Small intestine (tissue), 7 donors: ENCODE measurements around the gene ATP10A. TPM values are rescaled to one million over a fixed set of nuclear protein-coding genes. Genes with fewer than 3 reads are reported as not detected.

Experiments used
- DNase-seq, 2 donors: peaks; one replicate each; pipeline versions ENCODE4 v3.0.0 to v3.0.0-alpha.2; 2013
- FAIRE-seq: peaks from 2 replicates; lab custom pipeline; 2012; peaks lifted over from hg19 to GRCh38; lab: Jason Lieb, UNC
- H3K27ac ChIP-seq, 3 donors: one replicate each; pipeline ENCODE4 v1.5.1; 2013; ENCODE audit warnings: low read length in 2 of 3, mild to moderate bottlenecking in 2 of 3, control low read depth in 1 of 3, inconsistent platforms in 1 of 3, low read depth in 1 of 3, moderate library complexity in 1 of 3
- H3K27me3 ChIP-seq, 3 donors: one replicate each; pipeline ENCODE4 v1.6.1; 2013; ENCODE audit warnings: low read length in 3 of 3, inconsistent platforms in 1 of 3; ENCODE audit not compliant: control insufficient read depth in 3 of 3, insufficient read depth in 3 of 3
- H3K36me3 ChIP-seq, 3 donors: one replicate each; pipeline ENCODE4 v1.6.1; 2013; ENCODE audit warnings: low read length in 3 of 3, inconsistent platforms in 1 of 3, low read depth in 1 of 3, mild to moderate bottlenecking in 1 of 3, moderate library complexity in 1 of 3; ENCODE audit not compliant: control insufficient read depth in 3 of 3, insufficient read depth in 2 of 3
- H3K4me1 ChIP-seq, 3 donors: one replicate each; pipeline ENCODE4 v1.6.1; 2013; ENCODE audit warnings: low read length in 2 of 3, inconsistent platforms in 1 of 3, low read depth in 1 of 3, mild to moderate bottlenecking in 1 of 3, moderate library complexity in 1 of 3; ENCODE audit not compliant: control insufficient read depth in 3 of 3, insufficient read depth in 2 of 3
- H3K4me3 ChIP-seq, 3 donors: one replicate each; pipeline ENCODE4 v1.5.1; 2013; ENCODE audit warnings: low read length in 3 of 3, control low read depth in 1 of 3, inconsistent platforms in 1 of 3, low read depth in 1 of 3, mild to moderate bottlenecking in 1 of 3, moderate library complexity in 1 of 3
- H3K9me3 ChIP-seq, 2 donors: one replicate each; pipeline ENCODE4 v1.6.1; 2013; ENCODE audit warnings: low read depth in 1 of 2, low read length in 1 of 2; ENCODE audit not compliant: control insufficient read depth in 2 of 2, insufficient read depth in 1 of 2
- WGBS, 3 donors: extraction: QIAGEN DNeasy Blood & Tissue Kit; methylation state at CpG; one replicate each; pipeline ENCODE4 v1.1.7; 2013; 5-methylcytosine and 5-hydroxymethylcytosine counted together
- polyA plus RNA-seq, 4 donors: library from polyadenylated mRNA; stranded (reverse) in 3 of 4; unstranded in 1 of 4; fragments of 200-250 nt in 3 of 4; fragments of 120-200 nt in 1 of 4; gene quantifications; one replicate each; pipeline versions ENCODE4 v1.2.1 to v1.2.3, GENCODE V29; 2013
- donor health status: healthy with polysubstance abuse.
- donor health status: control.
- donor health status: control.
- donor health status: Bipolar disorder and iron deficiency.
- donor health status: healthy.

The ATP10A gene
- polyA plus RNA-seq, 4 donors = 0.27 to 2.8 (median 1.3) TPM; not detected in 1

GRCh38 chr15:25770618-25771337 lies 92.3 kb downstream of the ATP10A start:
- no peaks in the 10 kb centered on the region for H3K36me3 ChIP-seq
- no peak for FAIRE-seq
- no peak overlapping the region for H3K4me3 ChIP-seq
- H3K27me3 ChIP-seq = no peaks in the 10 kb centered on the region
- H3K9me3 ChIP-seq = peaks cover 0 to 2% of the 10 kb centered on the region in 2 donors
- H3K4me1 ChIP-seq = no peaks in the 10 kb centered on the region
- no peak for DNase-seq
- WGBS, 3 donors = 84 to 89% (median 85%) methylated on average over 14 of the region's 14 CpGs
- H3K27ac ChIP-seq = no peak overlapping the region

GRCh38 chr15:25770031-25770430 lies 93.1 kb downstream of the ATP10A start:
- FAIRE-seq (no peak), DNase-seq (no peak)
- Histone ChIP-seq H3K36me3 (no peaks in the 10 kb centered on the region), H3K9me3 (peaks cover 0 to 2% of the 10 kb centered on the region in 2 donors), H3K27me3 (no peaks in the 10 kb centered on the region), H3K4me3 (no peak overlapping the region), H3K27ac (no peak overlapping the region), H3K4me1 (no peaks in the 10 kb centered on the region)
- 81 to 90% (median 82%) methylated on average over 14 of the region's 14 CpGs for WGBS, 3 donors

- WGBS, 3 donors = 94 to 100% (median 96%) methylated on average over 1 of the region's 1 CpG
- no peaks in the 10 kb centered on the region for H3K27me3 ChIP-seq
- H3K4me3 ChIP-seq = no peak overlapping the region
- peaks cover 0 to 2% of the 10 kb centered on the region in 2 donors for H3K9me3 ChIP-seq
- no peaks in the 10 kb centered on the region for H3K36me3 ChIP-seq
- no peak for FAIRE-seq
- no peak for DNase-seq
- H3K4me1 ChIP-seq = no peaks in the 10 kb centered on the region
- H3K27ac ChIP-seq = no peak overlapping the region
Measured at GRCh38 chr15:25768271-25768670, 94.9 kb downstream of the ATP10A start.

- H3K27ac ChIP-seq = no peak overlapping the region
- no peak overlapping the region for H3K4me3 ChIP-seq
- H3K36me3 ChIP-seq = no peaks in the 10 kb centered on the region
- H3K27me3 ChIP-seq = no peaks in the 10 kb centered on the region
- H3K4me1 ChIP-seq = no peaks in the 10 kb centered on the region
- DNase-seq (no peak), FAIRE-seq (no peak)
- H3K9me3 ChIP-seq = peaks cover 0 to 2% of the 10 kb centered on the region in 2 donors
- WGBS, 3 donors = 87 to 91% (median 90%) methylated on average over 13 of the region's 13 CpGs
Measured at GRCh38 chr15:25767356-25768151, 95.6 kb downstream of the ATP10A start.

GRCh38 chr15:25766417-25766816 lies 96.7 kb downstream of the ATP10A start:
- Histone ChIP-seq H3K36me3 (no peaks in the 10 kb centered on the region), H3K27me3 (no peaks in the 10 kb centered on the region), H3K4me3 (no peak overlapping the region), H3K9me3 (peaks cover 0 to 2% of the 10 kb centered on the region in 2 donors), H3K27ac (no peak overlapping the region), H3K4me1 (no peaks in the 10 kb centered on the region)
- 91 to 93% (median 92%) methylated on average over 7 of the region's 7 CpGs for WGBS, 3 donors
- DNase-seq = no peak
- no peak for FAIRE-seq

GRCh38 chr15:25764980-25765735 lies 98.0 kb downstream of the ATP10A start:
- WGBS, 3 donors = 80 to 90% (median 82%) methylated on average over 14 of the region's 14 CpGs
- DNase-seq (no peak), FAIRE-seq (no peak)
- Histone ChIP-seq H3K27me3 (no peaks in the 10 kb centered on the region), H3K9me3 (peaks cover 0 to 2% of the 10 kb centered on the region in 2 donors), H3K4me1 (no peaks in the 10 kb centered on the region), H3K4me3 (no peak overlapping the region), H3K27ac (no peak overlapping the region), H3K36me3 (no peaks in the 10 kb centered on the region)

GRCh38 chr15:25763954-25764353 lies 99.2 kb downstream of the ATP10A start:
- no peaks in the 10 kb centered on the region for H3K36me3 ChIP-seq
- H3K4me3 ChIP-seq = no peak overlapping the region
- no peak overlapping the region for H3K27ac ChIP-seq
- whole genome bisulfite sequencing, 3 donors = 92 to 95% (median 93%) methylated on average over 7 of the region's 7 CpGs
- DNase-seq (no peak), FAIRE-seq (no peak)
- H3K9me3 ChIP-seq = peaks cover 0 to 2% of the 10 kb centered on the region in 2 donors
- H3K4me1 ChIP-seq = no peaks in the 10 kb centered on the region
- H3K27me3 ChIP-seq = no peaks in the 10 kb centered on the region

- no peaks in the 10 kb centered on the region for H3K4me1 ChIP-seq
- 26 to 47% (median 39%) methylated on average over 4 of the region's 4 CpGs for WGBS, 3 donors
- no peaks in the 10 kb centered on the region for H3K27me3 ChIP-seq
- no peak overlapping the region for H3K27ac ChIP-seq
- H3K36me3 ChIP-seq = no peaks in the 10 kb centered on the region
- FAIRE-seq = no peak
- H3K9me3 ChIP-seq = peaks cover 0 to 2% of the 10 kb centered on the region in 2 donors
- peak in 1 of 2 donors; percentile 31 for DNase-seq
- no peak overlapping the region for H3K4me3 ChIP-seq
Measured at GRCh38 chr15:25763331-25763751, 99.8 kb downstream of the ATP10A start.
